Endodermal cell (in vitro differentiated cells): ENCODE measurements around the gene LINC01488. TPM values are rescaled to one million over a fixed set of nuclear protein-coding genes. Genes with fewer than 3 reads are reported as not detected.
A peak's percentile ranks its signal among the peaks of the same experiment; 100 is the strongest.

Experiments used
- DNase-seq: peaks from one replicate; pipeline ENCODE4 v3.0.0-alpha.2; 2017
- H3K27ac ChIP-seq: 2 replicates; pipeline ENCODE4 v1.5.1; 2013; ENCODE audit warnings: mild to moderate bottlenecking, low read depth, low read length, moderate library complexity
- H3K27me3 ChIP-seq: 2 replicates; pipeline ENCODE4 v1.6.1; 2013; ENCODE audit warnings: mild to moderate bottlenecking, low read length, moderate library complexity; ENCODE audit not compliant: insufficient read depth, control insufficient read depth, poor library complexity, severe bottlenecking
- H3K36me3 ChIP-seq: 2 replicates; pipeline ENCODE4 v1.7.0; 2013; ENCODE audit warnings: mild to moderate bottlenecking, low read length, moderate library complexity; ENCODE audit not compliant: control insufficient read depth, insufficient read depth
- H3K4me1 ChIP-seq: one replicate; pipeline ENCODE4 v1.7.0; 2013; ENCODE audit warnings: low read length; ENCODE audit not compliant: control insufficient read depth, insufficient read depth
- H3K4me3 ChIP-seq: 2 replicates; pipeline ENCODE4 v1.5.1; 2013; ENCODE audit warnings: mild to moderate bottlenecking, low read length, moderate library complexity
- H3K9ac ChIP-seq: 2 replicates; pipeline ENCODE4 v1.6.1; 2013; ENCODE audit warnings: mild to moderate bottlenecking, low read length, moderate library complexity; ENCODE audit not compliant: poor library complexity, severe bottlenecking; ENCODE audit errors: extremely low read depth
- H3K9me3 ChIP-seq: 2 replicates; pipeline ENCODE4 v1.6.1; 2013; ENCODE audit warnings: mild to moderate bottlenecking, low read length, moderate library complexity; ENCODE audit not compliant: control insufficient read depth
- H3K27ac Mint-ChIP-seq: 2 replicates; pipeline ENCODE4 v1.8.0; 2020; ENCODE audit warnings: mixed read lengths
- H3K27me3 Mint-ChIP-seq: 2 replicates; pipeline ENCODE4 v1.8.0; 2021; ENCODE audit warnings: mild to moderate bottlenecking, mixed read lengths; ENCODE audit not compliant: insufficient read depth
- H3K36me3 Mint-ChIP-seq: 2 replicates; pipeline ENCODE4 v1.8.0; 2020; ENCODE audit warnings: low read depth, mixed read lengths
- H3K4me1 Mint-ChIP-seq: 2 replicates; pipeline ENCODE4 v1.8.0; 2020; ENCODE audit warnings: mixed read lengths
- H3K4me3 Mint-ChIP-seq: 2 replicates; pipeline ENCODE4 v1.8.0; 2020; ENCODE audit warnings: mild to moderate bottlenecking, moderate library complexity, mixed read lengths
- H3K9me3 Mint-ChIP-seq: 2 replicates; pipeline ENCODE4 v1.8.0; 2020; ENCODE audit warnings: mild to moderate bottlenecking, mixed read lengths
- WGBS, 2 experiments: methylation state at CpG; one replicate each; pipeline versions ENCODE4 v1.1.5 to v1.1.7; 2013; ENCODE audit warnings: missing lambda C conversion rate in 2 of 2, mixed read lengths in 1 of 2; ENCODE audit not compliant: insufficient coverage in 1 of 2, insufficient read length in 1 of 2; 5-methylcytosine and 5-hydroxymethylcytosine counted together
- total RNA-seq, 2 donors: library from RNA; stranded (reverse); fragmentation: NEBNext Ultra II Directional in 1 of 2; extraction: Animal tissue kit (Norgen Biotek cat#: 25700) in 1 of 2; gene quantifications; 2 replicates in 1 of 2; 3 replicates in 1 of 2; pipeline ENCODE4 v1.2.1, GENCODE V29; 2021
- TF ChIP-seq, protein P1 (sequence below): fragments of 200-600 bp; sonication (generic); conservative IDR thresholded peaks from 2 replicates; pipeline ENCODE4 v1.5.0; 2021; ENCODE audit warnings: antibody characterized with exemption, mild to moderate bottlenecking

The LINC01488 gene
- total RNA-seq, 2 donors from 2014 or later, result not detected

DNA sequence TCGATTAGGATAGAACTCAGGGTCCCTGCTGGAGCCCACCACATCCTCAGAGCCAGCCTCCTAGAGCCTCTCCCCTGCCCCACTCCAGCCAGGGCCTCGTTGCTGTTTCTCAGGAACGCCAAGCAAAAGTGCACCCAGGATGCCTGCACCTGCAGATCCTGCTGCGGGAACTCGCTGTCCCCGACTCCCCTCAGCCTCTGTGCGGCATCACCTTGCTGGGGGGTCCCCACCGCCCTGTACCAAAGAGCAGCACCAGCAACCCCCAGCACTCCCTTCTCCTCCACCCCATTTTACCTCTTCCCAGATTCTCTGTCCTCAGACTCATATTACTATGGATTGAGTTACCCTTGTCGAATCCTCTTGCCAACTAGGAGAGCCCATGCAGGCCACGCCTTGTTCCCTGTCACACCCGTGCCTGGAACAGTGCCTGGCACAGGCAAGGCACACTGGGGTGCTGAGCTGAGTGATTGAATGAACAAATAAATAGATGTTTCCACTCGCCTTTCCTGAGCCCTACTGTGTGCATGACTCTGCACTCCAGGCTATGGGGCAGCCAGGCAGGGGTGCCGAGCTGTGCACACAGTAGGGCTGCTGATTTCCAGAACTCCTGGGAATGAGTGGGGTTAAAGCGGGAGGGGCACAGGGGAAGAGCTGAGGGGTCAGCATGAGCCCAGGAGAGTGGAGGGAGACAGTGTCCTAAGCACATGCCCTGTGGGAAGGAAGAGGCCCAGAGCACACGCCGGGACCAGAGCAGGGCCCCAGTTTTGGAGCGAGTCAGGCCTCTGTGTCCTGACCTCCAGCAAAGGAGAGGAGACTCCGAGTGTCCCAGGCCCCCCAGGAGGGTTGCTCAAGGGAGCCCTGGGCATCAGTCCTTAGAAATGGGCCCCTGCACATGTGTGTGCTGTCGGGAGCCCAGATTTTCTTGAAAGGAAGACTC is 44.3 kb downstream of the LINC01488 start:
- WGBS, 2 experiments, result 90 to 96% methylated on average over 9 to 19 of the region's 19 CpGs
- Mint-ChIP-seq H3K9me3 (no peaks in the 10 kb centered on the region), H3K4me1 (peaks cover 20% of the 10 kb centered on the region), H3K27ac (no peak overlapping the region), H3K27me3 (peaks cover 1% of the 10 kb centered on the region), H3K36me3 (no peaks in the 10 kb centered on the region), H3K4me3 (no peak overlapping the region)
- Histone ChIP-seq H3K9me3 (no peaks in the 10 kb centered on the region), H3K36me3 (no peaks in the 10 kb centered on the region), H3K4me3 (no peak overlapping the region), H3K4me1 (no peaks in the 10 kb centered on the region), H3K27me3 (no peaks in the 10 kb centered on the region), H3K27ac (no peak overlapping the region), H3K9ac (no peak overlapping the region)
- peak; percentile 47 for DNase-seq
- TF ChIP-seq, protein P1, sequence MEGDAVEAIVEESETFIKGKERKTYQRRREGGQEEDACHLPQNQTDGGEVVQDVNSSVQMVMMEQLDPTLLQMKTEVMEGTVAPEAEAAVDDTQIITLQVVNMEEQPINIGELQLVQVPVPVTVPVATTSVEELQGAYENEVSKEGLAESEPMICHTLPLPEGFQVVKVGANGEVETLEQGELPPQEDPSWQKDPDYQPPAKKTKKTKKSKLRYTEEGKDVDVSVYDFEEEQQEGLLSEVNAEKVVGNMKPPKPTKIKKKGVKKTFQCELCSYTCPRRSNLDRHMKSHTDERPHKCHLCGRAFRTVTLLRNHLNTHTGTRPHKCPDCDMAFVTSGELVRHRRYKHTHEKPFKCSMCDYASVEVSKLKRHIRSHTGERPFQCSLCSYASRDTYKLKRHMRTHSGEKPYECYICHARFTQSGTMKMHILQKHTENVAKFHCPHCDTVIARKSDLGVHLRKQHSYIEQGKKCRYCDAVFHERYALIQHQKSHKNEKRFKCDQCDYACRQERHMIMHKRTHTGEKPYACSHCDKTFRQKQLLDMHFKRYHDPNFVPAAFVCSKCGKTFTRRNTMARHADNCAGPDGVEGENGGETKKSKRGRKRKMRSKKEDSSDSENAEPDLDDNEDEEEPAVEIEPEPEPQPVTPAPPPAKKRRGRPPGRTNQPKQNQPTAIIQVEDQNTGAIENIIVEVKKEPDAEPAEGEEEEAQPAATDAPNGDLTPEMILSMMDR, result no peak

DNA sequence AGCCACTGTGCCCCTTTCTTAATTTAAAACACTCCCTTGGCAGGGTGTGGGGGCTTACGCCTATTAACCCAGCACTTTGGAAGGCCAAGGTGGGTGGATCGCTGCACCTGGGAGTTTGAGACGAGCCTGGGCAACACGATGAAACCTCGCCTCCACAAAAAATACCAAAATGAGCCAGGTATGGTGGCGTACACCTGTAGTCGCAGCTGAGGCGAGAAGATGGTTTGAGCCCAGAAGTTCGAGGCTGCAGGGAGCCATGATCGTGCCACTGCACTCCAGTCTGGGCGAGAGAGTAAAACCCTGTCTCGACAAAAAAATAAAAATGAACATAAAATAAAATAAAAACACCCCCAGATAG is 45.0 kb downstream of the LINC01488 start:
- H3K9ac ChIP-seq, result no peak overlapping the region
- H3K27ac Mint-ChIP-seq, result no peak overlapping the region
- no peak overlapping the region for H3K4me3 Mint-ChIP-seq
- H3K36me3 Mint-ChIP-seq, result no peaks in the 10 kb centered on the region
- H3K4me1 Mint-ChIP-seq, result peaks cover 15% of the 10 kb centered on the region
- no peaks in the 10 kb centered on the region for H3K9me3 ChIP-seq
- DNase-seq, result peak; percentile 29
- H3K27ac ChIP-seq, result no peak overlapping the region
- no peaks in the 10 kb centered on the region for H3K27me3 ChIP-seq
- TF ChIP-seq, protein P1, result no peak
- H3K4me3 ChIP-seq, result no peak overlapping the region
- 93 to 95% methylated on average over 8 to 11 of the region's 12 CpGs for WGBS, 2 experiments
- peaks cover 6% of the 10 kb centered on the region for H3K27me3 Mint-ChIP-seq
- H3K4me1 ChIP-seq, result no peaks in the 10 kb centered on the region
- no peaks in the 10 kb centered on the region for H3K9me3 Mint-ChIP-seq
- H3K36me3 ChIP-seq, result no peaks in the 10 kb centered on the region

DNA sequence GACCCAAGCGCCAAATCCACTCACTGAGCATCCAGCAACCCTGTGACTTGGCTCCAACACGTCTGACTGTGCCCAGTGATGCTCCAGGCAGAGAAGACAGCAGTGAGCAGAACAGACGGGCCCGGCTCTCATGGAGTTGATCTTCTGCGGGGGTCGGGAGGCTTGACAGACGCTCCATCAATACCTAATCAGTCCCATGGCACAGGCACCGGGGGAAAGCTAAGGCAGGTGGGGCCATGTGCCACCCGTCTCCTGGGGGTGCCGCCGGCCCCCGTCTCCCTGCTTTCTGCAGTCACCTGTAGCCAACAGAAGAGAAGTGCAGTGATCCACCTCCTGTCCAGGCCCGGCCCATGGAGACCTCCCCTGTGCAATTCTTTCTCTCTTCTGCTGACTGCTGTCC is 47.5 kb downstream of the LINC01488 start:
- TF ChIP-seq, protein P1, result no peak
- Histone ChIP-seq H3K4me3 (no peak overlapping the region), H3K4me1 (no peaks in the 10 kb centered on the region), H3K9ac (no peak overlapping the region), H3K27ac (no peak overlapping the region), H3K36me3 (no peaks in the 10 kb centered on the region), H3K9me3 (no peaks in the 10 kb centered on the region), H3K27me3 (no peaks in the 10 kb centered on the region)
- Mint-ChIP-seq H3K27me3 (peaks cover 8% of the 10 kb centered on the region), H3K4me1 (peaks cover 5% of the 10 kb centered on the region), H3K36me3 (no peaks in the 10 kb centered on the region), H3K4me3 (no peak overlapping the region), H3K27ac (no peak overlapping the region), H3K9me3 (no peaks in the 10 kb centered on the region)
- DNase-seq, result peak; percentile 27
- 90 to 96% methylated on average over 7 to 13 of the region's 13 CpGs for WGBS, 2 experiments
